ENCODE results near the gene HOPX.
"Not testable (repeated sequence)": the region's sequence is repeated elsewhere in the genome, so short reads cannot be mapped to it uniquely, and the experiment has no call there.

The HOPX gene

GRCh38 chr4:56622176-56622575, 58.9 kb downstream of the HOPX start:
- DNase-seq: no peak

GRCh38 chr4:56619816-56620215, 61.3 kb downstream of the HOPX start:
- no peak for DNase-seq

GRCh38 chr4:56619160-56619559, 61.9 kb downstream of the HOPX start:
- peak; percentile 38 for DNase-seq

- DNase-seq: no peak
Observed at GRCh38 chr4:56618734-56619133, 62.4 kb downstream of the HOPX start.

GRCh38 chr4:56613101-56613862, 67.8 kb downstream of the HOPX start:
- no peak for DNase-seq

- DNase-seq: no peak
Observed at GRCh38 chr4:56612282-56612681, 68.8 kb downstream of the HOPX start.

GRCh38 chr4:56611501-56611900, 69.6 kb downstream of the HOPX start:
- no peak for DNase-seq

GRCh38 chr4:56610170-56610569, 70.9 kb downstream of the HOPX start:
- not testable (repeated sequence) for DNase-seq

GRCh38 chr4:56607926-56608325, 73.2 kb downstream of the HOPX start:
- DNase-seq: no peak

GRCh38 chr4:56606385-56606784, 74.7 kb downstream of the HOPX start:
- no peak for DNase-seq

- not testable (repeated sequence) for DNase-seq
Observed at GRCh38 chr4:56605464-56605863, 75.6 kb downstream of the HOPX start.

- DNase-seq: no peak
Observed at GRCh38 chr4:56603297-56603696, 77.8 kb downstream of the HOPX start.

Measured in activated CD4-positive, alpha-beta T cell treated with anti-CD3 and anti-CD28 coated beads, Interleukin-2, Interleukin-6, amounts not matched to agents 100 ng/mL and 50 ng/mL, durations not matched to agents 16 hours and 8 hours (primary cell).